ENCODE data around the gene RPLP1.
A peak's percentile ranks its signal among the peaks of the same experiment; 100 is the strongest.

RPLP1 gene

DNA sequence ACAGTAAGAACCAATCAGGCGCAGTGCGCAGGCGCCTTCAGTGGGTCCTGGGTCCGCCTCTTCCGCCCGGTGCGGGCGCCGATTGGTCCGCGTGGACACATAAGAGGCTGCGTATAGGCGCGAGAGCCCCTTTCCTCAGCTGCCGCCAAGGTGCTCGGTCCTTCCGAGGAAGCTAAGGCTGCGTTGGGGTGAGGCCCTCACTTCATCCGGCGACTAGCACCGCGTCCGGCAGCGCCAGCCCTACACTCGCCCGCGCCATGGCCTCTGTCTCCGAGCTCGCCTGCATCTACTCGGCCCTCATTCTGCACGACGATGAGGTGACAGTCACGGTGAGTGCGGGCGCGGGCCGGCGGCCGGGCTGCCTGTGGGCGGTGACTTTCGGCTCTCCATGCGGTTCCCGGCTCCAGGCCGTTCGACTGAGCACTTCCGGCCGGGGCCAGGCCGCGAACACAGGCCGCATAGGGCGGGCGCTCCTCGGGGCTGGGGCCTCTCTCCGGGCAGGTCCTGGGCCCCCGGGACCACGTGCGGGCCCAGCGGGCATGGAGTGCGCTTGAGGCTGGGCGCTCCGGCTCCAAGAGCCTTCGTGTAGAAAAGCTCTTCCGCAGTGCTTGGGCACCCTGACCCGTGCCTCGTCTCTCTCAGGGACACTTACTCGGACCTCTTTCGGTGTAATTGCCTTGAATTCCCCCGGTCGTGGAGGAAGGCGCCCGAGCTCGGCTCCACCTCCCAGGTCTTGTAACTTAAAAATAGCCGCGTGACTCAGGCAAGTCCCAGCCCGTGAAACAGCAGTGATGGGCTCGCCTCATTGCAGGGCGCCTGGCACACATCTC lies at the start of gene RPLP1:
Gene RPLP1 (plus strand): TSS at position 127 of the 830 bp plus-strand sequence. CDS start 131 bp downstream, at position 258.
- DNase-seq, result peak; percentile 90

DNA sequence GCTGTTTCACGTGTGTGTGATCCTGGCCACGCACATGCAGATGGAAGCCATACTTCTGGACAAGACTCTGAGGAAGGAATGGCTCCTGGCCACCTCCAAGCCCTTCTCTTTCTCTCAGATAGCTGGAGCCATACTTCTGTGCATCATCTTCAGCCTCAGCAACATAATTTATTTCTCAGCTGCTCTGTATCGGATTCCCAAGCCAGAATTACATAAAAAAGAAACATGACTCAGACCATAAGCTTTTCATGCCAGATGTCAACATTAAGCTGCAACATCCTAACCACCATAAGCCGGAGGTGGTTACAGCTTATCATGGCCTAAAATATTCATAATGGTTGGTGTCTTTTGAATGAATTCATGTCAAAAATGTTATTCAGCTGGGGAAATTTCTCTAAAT lies 49.0 kb upstream of the RPLP1 start:
- DNase-seq, result no peak

DNA sequence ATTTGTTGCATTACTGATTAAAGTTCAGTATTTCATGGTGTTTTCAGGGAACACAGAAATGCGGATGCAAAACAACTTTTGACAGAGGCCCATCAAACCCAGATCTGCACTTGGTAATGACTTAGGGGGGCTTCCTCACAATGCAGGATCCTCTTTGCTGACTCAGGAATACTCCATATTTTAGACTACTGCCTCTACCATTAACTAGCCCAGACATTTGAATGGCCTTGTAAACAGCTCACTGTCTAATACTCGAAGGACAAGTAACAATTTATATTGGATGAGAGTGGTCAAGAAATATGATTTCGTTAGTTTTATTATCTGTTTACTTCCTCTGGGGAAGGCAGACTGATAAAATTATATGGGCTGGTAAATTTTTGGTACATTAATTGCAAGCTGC lies 47.5 kb upstream of the RPLP1 start:
- no peak for DNase-seq

DNA sequence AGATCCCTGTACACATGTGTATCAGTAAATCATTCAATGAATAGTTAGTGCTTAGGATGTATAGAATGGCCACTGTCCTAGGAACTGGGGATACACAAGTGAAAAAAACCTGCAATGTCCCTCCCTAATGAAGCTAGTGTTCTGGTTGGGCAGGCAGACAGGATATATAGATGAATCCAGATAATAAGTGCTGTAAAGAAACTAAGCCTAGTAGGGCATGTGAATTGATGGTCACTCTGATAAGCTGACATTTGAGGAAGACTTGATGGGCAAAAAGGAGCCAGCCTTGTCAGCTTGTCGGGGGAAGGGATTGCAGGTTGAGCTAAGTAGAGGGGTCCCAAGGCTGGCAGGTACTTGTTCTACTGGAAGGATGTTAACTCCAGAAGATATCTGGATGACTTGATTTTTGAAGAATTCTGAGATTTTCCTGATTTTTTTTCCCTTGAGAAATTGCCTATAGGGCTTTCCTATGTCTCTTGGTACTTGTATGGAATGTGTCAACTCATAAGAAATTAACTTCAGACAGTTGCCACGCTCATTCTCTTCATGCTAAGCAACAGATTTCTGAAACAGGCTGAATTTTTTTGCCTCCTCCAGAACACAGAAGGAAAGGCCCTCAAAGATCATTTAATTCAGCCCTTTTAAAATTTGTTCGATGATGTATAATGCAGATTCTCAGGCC lies 44.8 kb upstream of the RPLP1 start:
- DNase-seq, result no peak

DNA sequence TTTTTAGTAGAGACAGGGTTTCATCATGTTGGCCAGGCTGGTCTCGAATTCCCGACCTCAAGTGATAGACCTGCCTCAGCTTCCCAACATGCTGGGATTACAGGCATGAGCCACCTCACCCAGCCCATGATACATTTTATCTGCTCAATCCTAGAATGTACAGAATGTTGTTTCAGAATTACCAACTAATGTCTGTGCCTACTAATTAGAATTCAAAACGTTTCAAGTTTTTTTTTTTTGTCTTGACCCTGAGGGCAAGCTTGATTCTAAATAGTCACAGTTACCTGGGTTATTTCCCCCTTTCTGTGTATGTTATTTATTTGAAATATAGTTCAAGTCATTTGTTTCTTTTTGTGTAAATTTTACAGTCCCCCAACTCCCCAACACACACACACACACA lies 43.8 kb upstream of the RPLP1 start:
- DNase-seq, result no peak

DNA sequence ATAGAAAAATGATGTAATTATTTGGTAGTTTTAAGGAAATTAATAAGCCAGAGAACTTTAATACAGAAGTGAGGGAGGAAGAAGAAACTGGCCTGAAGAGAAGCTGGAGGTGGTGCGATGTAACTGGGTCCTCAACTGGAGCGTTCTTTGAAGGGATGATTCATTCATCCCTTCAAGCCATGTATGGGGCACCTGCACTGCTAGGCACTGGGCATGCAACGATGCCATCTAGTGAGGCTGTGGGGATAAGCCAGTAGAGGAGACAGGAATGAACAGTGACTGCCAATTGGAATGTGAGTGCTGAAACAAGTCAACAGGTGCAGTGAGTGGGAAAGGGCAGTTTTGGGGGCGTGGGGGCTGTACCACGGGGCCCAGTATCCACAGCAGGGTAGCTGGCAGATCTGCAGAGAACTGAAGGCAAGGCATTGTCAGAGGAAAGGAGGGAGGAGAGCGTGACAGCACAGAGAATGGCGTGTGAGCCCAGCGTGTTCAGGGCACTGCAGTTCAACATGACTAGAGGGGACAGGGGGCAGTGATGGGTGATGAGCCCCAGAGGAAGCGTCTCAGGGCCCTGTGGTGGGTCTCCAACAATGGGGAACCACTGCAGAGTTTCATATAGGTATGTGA lies 42.3 kb upstream of the RPLP1 start:
- DNase-seq, result no peak

DNA sequence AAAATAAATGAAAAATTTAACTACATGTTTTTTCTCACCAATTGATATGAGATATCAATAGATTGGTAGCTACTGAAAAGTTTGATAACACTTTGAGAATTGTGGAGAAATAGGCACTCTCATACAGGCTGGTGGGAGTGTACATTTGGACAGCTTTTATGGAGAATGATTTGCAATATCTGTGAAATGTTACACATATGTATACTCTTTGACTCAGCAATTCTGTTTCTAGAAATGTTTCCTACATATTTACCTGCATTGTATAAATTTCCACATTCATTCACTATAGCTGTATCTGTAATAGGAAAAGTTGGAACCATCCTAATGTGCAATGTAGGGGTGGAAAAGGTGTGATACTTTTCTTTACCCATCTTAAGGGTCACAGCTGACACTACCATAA lies 40.3 kb upstream of the RPLP1 start:
- DNase-seq, result no peak

DNA sequence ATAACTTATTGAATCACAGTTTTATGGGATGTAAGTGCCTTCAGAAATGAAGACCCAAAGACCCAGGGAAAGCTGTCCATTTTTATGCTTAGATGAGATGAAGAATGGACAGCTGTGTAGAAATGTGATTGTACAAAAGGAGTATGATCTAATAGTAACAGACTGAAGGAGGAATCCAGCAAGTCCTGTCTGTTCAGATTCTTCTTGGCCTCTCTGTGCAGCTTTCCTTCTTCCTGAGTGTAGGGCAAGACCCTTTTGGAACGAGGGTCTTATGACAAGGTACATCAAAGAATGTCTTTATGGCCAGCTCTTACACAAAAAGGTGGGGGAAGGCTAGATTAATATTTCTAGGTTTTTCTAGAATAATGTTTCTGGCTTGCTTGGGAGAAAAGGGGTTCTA lies 39.9 kb upstream of the RPLP1 start:
- no peak for DNase-seq

DNA sequence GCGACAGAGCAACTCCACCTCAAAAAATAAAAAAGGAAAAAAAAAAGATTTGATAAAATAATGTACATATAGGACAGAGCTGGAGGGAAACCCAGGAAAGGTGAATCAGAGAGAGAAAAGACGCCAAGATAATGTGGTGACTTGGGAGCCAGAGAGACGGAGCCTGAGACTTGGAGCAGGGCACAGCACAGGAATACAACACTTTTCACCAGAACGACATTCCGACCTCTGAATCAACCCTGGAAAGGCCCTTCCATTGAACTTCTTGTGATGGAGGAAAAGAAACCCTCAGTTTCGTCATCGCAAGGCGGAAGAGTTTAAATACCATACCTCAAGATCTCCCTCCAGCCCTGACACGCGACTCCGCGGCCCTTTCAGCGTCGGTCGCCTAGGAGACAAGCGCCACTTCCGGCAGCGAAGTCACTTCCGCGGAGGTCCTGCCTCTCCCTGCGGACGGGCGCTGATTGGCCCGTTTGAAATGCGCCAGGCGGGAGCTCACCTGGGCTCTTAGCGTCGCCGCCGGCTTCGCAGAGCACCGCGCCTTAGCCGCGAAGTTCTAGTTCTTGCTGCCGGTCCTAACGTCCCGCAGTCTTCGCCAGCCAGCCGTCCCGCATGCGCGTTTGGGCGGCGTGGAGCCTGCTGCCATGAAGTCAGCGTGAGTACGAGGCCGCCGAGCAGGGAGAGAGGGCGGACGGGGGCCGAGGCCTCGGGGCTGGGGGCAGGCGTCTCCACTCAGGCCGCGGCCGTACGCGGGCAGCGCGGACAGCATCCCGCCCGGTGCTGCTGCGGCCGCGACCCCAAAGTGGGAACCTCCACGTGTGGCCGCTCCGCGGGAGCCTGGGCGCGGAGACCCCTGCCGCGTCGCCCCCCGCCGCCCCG lies 38.6 kb upstream of the RPLP1 start, which contains the start of gene KIF23:
Gene KIF23 (plus strand): TSS at position 528 of the 879 bp plus-strand sequence. CDS start 117 bp downstream, at position 645.
- DNase-seq, result peak; percentile 66

DNA sequence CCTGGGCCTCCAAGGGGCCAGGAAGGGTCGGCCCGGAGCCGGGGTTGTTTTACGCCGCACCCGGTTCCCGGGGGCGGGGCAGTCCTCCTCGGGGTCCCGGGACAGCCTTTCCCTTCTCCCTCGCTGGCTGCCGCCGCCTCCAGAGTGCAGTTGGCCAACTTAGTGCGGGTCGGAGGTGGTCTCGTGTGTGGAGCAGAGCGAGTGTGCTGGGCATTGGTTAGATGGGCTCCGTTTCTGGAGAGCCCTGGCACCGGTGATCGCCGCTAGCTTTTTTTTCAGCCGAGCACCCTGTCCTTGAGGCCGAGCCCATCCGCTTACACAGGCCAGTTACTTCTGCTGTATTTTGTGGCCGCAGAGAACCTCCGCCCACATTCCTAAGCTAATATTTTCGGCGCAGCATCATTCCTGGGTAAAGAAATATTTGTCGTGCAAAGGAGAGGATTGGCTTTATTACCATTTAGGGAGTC lies 37.9 kb upstream of the RPLP1 start:
- DNase-seq, result no peak

DNA sequence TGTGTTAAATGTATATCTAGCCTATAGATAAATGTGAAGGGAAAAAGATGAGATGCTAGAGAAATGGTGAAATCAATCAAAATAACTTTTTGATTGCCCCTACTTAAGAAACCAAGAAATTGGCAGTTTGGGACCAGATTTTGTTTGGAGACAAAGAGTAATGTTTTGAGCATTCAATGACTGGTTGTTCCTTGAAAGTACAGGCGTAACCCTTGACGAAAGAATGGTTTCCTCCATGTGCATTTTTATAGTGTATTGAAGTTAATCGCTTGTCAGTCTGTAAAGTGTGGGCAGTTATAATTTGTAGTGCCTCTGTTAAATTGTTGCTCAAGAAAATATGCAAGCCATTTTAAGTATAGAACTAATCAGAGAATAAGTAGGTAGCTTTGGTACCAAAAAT lies 37.2 kb upstream of the RPLP1 start:
- no peak for DNase-seq

DNA sequence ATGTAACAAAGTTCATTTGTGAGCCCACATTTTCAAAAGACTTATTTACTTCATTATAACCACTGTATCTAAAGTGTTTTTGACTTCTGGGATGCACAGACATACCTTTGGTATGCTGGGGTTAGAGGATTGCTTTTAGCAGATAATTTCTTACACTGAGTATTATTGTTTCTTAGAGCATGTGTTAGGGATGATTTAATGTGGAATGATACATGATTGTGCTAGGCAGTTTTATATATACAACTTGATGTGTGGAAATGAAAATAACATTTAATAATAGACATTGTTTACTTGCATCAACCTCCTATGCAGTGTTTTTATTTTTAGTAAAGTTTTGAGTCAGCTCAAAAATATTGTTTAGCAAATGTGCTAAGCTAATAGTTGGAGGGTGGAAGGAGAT lies 35.0 kb upstream of the RPLP1 start:
- DNase-seq, result no peak

DNA sequence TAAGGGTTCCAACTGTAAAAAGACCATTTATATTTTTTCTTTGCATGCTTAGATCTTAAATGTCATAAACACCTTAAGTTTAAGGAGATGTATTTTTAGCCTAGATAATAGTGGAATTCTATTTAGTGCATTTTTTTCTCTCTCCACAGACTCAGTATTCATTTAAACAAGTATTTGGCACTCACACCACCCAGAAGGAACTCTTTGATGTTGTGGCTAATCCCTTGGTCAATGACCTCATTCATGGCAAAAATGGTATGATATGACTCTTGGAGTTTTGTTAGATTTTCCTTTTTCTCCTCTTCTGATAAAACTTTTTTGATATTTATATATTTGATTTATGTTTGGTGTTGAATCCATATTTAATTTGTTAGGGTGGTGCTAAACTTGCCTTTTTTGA lies 31.1 kb upstream of the RPLP1 start:
- no peak for DNase-seq

DNA sequence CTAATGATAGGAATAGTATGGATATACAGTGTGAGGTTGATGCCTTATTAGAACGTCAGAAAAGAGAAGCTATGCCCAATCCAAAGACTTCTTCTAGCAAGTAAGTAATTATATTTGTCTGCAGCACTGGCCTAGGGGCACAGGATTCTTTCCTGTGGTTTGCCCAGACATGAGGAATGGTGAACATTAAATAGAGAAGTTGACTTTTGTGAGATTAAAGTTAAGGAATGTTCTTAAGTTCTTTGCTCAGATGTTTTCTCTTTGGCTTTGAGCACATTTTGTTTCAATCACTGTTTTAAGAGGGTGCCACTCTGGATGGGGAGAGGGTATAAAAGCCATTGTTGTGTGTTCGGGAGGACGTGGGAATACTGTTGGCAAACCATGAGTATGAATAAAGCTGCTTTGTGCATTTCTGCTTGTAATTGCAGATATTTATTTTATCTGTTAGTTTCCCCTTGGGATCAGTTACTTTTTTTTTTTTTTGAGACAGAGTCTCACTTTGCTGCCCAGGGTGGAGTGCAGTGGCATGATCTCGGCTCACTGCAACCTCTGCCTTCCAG lies 30.2 kb upstream of the RPLP1 start:
- no peak for DNase-seq

DNA sequence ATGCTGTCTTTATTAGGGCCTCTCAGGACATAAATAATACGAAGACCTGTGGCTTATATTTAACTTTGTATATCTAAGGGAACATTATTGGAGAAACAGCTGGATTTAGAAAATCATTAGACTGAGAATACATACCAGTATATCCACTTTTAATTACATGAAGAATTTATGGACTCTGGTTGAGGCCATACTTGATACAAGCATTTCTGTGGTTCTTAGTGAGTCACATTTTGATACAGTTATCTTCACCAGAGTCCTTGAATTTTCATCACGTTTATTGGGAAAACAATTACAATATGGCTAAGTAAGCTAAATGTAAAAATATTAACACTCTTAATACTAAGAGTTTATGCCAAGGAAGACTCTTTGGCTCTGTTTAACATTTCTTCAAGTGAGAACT lies 28.6 kb upstream of the RPLP1 start:
- DNase-seq, result no peak

DNA sequence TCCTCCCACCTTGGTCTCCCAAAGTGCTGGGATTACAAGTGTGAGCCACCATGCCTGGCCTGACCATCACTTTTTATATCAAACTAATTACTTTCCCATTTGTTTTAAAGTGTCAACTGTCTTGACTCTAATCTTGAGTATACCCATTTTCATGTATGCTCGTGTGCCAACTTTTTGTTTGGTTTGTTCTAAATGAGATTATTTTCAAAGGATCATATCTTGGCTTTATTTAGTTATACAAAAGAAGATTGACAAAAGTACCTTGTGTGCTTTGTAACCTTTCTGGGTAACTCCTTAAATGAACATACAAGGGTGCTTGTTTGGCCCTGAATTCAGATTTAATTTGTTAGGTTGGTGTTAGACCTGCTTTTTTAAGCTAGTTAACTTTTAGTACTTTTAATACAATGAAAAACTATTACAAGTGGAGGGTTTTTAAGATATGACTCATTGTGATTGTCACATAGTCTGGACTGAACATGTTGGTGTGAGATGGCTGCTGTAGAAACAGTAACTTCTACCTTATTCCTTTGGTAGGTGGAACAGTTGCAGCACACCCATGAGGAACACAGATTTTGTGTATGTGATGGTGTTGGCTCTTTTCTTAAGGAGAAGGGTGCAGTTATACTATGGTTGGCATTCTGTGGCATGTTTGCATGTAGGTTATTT lies 27.7 kb upstream of the RPLP1 start:
- no peak for DNase-seq

DNA sequence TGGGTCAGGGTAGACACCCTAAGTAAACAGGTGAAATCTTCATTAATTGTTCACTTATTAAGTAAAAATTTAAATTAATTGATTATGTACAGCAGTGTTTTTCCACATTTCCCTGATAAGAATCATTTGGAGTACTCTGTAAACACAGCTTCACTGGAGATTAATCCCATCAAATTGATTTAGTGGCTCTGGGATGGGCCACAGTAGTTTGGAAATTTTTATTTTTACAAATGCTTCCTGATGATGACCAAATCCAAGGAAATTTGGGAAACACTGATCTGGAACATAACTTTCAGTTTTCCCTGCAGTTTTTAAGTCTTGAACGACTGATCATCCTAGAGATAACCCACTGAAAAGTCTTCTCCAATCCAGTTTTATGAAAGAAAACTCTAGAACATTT lies 18.8 kb upstream of the RPLP1 start:
- no peak for DNase-seq

DNA sequence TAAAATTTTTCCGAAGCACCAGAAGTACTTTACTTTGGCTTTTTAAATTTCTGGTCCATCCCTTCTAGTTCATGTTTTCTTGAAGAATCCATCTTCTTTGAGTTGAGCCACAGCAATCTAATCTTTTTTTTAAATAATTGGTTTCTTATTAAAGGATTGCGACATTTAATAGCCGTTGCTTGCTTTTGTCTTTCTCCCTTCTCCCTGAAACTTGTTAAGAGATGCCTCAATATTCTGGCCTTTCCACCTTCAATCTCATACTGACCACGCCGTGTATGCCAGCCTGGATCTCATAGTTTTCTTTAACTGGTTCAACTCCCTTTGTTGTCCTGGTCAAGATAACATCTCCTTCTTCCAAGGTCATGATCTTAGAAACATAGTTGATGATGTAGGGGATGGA lies 18.4 kb upstream of the RPLP1 start:
- DNase-seq, result no peak

DNA sequence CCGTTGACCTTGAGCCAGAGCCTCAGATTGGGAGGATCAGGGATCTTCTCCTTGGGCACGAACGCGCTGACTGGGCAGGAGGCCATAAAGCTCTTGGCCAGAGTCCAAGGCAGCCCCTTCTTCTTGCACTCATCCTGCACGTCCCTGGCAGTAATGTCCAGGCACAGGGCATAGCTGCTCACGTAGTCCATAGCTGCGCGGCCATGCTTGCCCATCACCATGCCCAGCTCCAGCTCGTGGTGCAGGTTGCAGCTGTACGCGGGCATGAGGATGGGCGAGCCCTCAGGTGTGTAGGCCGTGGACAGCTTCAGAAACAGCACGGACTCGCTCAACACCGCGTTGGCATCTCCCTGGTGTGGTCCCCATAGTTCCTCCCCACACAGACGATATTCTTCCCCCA lies 17.9 kb upstream of the RPLP1 start:
- DNase-seq, result no peak

DNA sequence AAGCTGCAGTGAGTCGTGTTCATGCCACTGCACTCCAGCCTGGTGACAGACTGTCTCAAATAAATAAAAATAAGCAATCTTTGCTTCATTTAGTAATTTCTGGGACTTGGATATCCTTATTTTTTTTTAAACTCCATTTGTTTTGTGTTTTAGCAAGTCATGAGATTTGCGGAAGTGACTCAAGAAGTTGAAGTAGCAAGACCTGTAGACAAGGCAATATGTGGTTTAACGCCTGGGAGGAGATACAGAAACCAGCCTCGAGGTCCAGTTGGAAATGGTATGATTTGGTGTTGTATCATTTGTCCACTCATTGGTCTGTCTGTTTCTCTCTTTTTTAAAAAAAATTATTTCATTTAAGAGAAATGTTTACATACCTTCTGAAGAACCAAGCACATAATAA lies 16.6 kb upstream of the RPLP1 start:
- DNase-seq, result no peak

DNA sequence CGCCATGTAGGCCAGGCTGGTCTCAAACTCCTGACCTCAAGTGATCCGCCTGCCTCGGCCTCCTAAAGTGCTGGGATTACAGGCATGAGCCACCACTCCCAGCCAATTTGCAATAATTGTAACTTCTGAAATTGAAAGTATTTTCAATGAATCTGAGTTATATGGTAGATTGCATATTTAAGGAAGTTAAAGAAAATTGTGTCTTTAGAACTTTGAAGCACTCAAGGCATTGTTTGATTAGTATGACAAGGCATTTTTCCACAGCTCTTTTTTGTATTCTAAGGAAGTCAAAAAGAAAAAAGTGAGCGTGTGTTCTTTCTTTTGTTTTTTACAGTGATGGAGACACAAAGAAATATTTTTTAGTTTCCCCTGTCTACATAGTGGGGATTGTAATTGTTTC lies 15.7 kb upstream of the RPLP1 start:
- no peak for DNase-seq

DNA sequence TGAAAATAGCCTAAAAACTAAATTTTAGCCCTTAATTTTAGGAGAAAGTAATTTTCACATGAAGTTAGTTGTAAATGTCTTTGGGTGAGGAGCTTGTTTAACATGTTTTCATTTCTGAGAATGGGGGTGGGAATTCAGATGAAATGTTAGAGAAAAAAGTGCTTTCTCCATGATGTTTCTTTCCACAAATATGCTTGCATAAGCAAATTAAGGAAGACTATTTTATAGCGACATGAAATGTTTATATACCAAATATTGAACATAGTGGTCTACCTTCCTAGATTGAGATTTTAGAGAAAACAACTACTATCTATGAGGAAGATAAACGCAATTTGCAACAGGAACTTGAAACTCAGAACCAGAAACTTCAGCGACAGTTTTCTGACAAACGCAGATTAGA lies 13.0 kb upstream of the RPLP1 start:
- no peak for DNase-seq
